Measurements from ENCODE around the gene SMYD3. TPM values are rescaled to one million over a fixed set of nuclear protein-coding genes. Genes with fewer than 3 reads are reported as not detected.

SMYD3 gene
- total RNA-seq, 1 experiment from 2014 or later = 17.4 TPM

DNA sequence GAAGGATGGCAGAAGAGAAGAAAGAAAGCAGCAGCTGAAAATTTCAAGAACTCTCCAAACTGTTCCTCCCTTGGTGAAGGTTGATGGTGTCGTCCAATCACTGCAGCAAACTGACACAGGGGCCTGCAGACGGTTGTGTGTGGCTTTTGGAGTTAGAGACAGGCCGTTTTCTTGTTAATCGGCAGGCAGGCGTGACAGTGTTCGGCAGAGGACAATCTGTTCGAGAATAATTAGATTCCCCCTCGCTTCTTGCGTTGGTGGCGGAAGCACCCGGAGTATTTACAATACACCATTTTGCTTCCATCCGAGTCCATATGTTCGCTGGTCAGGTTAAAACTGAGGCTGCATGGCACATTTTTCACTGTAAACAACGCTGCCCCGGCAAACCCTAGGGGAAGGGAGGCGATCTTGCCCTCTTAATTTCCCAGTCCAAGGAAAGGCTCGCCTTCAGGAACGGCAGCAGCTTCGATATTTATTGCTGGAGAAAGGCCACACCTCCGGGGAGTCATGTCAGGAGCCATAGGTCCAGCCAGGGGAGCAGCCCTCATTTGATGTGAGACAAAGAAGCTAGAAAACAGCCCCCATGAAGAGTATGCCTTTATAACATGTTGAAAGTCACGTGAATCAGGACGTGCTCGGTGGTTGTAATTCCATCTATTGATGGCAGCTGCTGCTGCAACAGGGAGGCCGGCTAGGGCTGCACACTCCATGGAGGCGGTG lies 360.1 kb downstream of the SMYD3 start:
- no TSS peak for BruUV-seq (replicated peaks)
- no peaks in the 10 kb centered on the region for H3K36me3 ChIP-seq (ENCODE audit: control insufficient read depth, insufficient read depth, low read length)
- no peak for DNase-seq (ENCODE audit: low read depth, low spot score)
- ATAC-seq = no peak
- CTCF ChIA-PET = no interaction called here
- H3K4me3 ChIP-seq (ENCODE audit: low read depth in 2 of 2, low read length in 2 of 2) = no peak overlapping the region
- H3K9me3 ChIP-seq (ENCODE audit: control insufficient read depth, insufficient read depth, low read depth, low read length) = no peaks in the 10 kb centered on the region; the same call in 1 of the 2 replicates
- H3K27ac ChIP-seq (ENCODE audit: low read length) = no peak overlapping the region
- POLR2A ChIA-PET = no interaction called here
- TF ChIP-seq, protein P1, sequence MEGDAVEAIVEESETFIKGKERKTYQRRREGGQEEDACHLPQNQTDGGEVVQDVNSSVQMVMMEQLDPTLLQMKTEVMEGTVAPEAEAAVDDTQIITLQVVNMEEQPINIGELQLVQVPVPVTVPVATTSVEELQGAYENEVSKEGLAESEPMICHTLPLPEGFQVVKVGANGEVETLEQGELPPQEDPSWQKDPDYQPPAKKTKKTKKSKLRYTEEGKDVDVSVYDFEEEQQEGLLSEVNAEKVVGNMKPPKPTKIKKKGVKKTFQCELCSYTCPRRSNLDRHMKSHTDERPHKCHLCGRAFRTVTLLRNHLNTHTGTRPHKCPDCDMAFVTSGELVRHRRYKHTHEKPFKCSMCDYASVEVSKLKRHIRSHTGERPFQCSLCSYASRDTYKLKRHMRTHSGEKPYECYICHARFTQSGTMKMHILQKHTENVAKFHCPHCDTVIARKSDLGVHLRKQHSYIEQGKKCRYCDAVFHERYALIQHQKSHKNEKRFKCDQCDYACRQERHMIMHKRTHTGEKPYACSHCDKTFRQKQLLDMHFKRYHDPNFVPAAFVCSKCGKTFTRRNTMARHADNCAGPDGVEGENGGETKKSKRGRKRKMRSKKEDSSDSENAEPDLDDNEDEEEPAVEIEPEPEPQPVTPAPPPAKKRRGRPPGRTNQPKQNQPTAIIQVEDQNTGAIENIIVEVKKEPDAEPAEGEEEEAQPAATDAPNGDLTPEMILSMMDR (IDR thresholded peaks at IDR 0.05) = no peak
- no peaks in the 10 kb centered on the region for H3K27me3 ChIP-seq (ENCODE audit: control insufficient read depth, insufficient read depth, low read length)
- in situ Hi-C loops (cut with HindIII; ENCODE audit: low pct_unique_long_range_greater_than_20kb, low sequenced_read_pairs) (no loop called here), intact Hi-C loops (cut with micrococcal nuclease; ENCODE audit: unreplicated experiment) (no loop called here)
- H3K4me1 ChIP-seq (ENCODE audit: control insufficient read depth, insufficient read depth, low read length) = peaks cover 9% of the 10 kb centered on the region

DNA sequence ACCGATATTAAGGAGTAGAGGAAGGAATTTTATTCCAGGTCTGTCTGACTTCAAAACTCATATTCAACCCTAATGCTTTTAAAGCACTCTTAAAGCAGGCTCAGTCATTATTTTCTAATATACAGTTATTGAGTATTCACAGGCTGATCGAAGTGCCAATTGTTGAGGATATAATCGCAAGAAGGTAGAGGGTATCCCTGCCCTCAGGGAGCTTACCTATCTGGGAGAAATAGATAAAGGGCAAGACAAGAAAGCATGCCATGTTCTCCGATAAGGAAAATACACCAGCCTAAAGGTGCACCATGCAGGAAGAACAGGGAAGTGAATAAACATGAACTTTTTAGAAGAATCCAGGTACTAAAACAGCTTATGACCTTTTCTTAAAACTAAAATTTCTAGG lies 361.2 kb downstream of the SMYD3 start:
- POLR2A ChIA-PET = no interaction called here
- peaks cover 10% of the 10 kb centered on the region for H3K4me1 ChIP-seq (ENCODE audit: control insufficient read depth, insufficient read depth, low read length)
- intact Hi-C loops (cut with micrococcal nuclease; ENCODE audit: unreplicated experiment) (no loop called here), in situ Hi-C loops (cut with HindIII; ENCODE audit: low pct_unique_long_range_greater_than_20kb, low sequenced_read_pairs) (no loop called here)
- no peaks in the 10 kb centered on the region; the same call in 1 of the 2 replicates for H3K9me3 ChIP-seq (ENCODE audit: control insufficient read depth, insufficient read depth, low read depth, low read length)
- TF ChIP-seq TCF7L2 (IDR thresholded peaks at IDR 0.05; ENCODE audit: low read depth, low read length) = no peak
- TF ChIP-seq, protein P1 (IDR thresholded peaks at IDR 0.05) = no peak
- no peak for TF ChIP-seq POLR2AphosphoS5 (IDR thresholded peaks at IDR 0.05; ENCODE audit: low read depth, low read length)
- TF ChIP-seq, protein P2, sequence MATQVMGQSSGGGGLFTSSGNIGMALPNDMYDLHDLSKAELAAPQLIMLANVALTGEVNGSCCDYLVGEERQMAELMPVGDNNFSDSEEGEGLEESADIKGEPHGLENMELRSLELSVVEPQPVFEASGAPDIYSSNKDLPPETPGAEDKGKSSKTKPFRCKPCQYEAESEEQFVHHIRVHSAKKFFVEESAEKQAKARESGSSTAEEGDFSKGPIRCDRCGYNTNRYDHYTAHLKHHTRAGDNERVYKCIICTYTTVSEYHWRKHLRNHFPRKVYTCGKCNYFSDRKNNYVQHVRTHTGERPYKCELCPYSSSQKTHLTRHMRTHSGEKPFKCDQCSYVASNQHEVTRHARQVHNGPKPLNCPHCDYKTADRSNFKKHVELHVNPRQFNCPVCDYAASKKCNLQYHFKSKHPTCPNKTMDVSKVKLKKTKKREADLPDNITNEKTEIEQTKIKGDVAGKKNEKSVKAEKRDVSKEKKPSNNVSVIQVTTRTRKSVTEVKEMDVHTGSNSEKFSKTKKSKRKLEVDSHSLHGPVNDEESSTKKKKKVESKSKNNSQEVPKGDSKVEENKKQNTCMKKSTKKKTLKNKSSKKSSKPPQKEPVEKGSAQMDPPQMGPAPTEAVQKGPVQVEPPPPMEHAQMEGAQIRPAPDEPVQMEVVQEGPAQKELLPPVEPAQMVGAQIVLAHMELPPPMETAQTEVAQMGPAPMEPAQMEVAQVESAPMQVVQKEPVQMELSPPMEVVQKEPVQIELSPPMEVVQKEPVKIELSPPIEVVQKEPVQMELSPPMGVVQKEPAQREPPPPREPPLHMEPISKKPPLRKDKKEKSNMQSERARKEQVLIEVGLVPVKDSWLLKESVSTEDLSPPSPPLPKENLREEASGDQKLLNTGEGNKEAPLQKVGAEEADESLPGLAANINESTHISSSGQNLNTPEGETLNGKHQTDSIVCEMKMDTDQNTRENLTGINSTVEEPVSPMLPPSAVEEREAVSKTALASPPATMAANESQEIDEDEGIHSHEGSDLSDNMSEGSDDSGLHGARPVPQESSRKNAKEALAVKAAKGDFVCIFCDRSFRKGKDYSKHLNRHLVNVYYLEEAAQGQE (IDR thresholded peaks at IDR 0.05; ENCODE audit: insufficient read depth in 1 of 2, low read depth in 2 of 2, low read length in 1 of 2) = no peak
- TF ChIP-seq SIN3A (IDR thresholded peaks at IDR 0.05; ENCODE audit: borderline replicate concordance, insufficient read depth, low read depth, low read length) = no peak
- DNase-seq (ENCODE audit: low read depth, low spot score) (no peak), ATAC-seq (no peak)
- H3K4me3 ChIP-seq (ENCODE audit: low read depth in 2 of 2, low read length in 2 of 2) = no peak overlapping the region
- H3K27me3 ChIP-seq (ENCODE audit: control insufficient read depth, insufficient read depth, low read length) = no peaks in the 10 kb centered on the region
- CTCF ChIA-PET = no interaction called here
- H3K27ac ChIP-seq (ENCODE audit: low read length) = no peak overlapping the region
- BruUV-seq (replicated peaks) = no TSS peak
- H3K36me3 ChIP-seq (ENCODE audit: control insufficient read depth, insufficient read depth, low read length) = no peaks in the 10 kb centered on the region

Data from Panc1 (cell line).